ENCODE data around the gene ATP6V0B.

- TF ChIP-seq CTCF (IDR thresholded peaks at IDR 0.05): no peak
- no peak for TF ChIP-seq POLR2A (IDR thresholded peaks at IDR 0.05)
Observed at GRCh38 chr1:43981636-43982035, 6.9 kb downstream of the ATP6V0B start.

Data from testis (tissue), 2 donors.